GM20000 (cell line): ENCODE measurements around the gene NRSN1.

ENCODE experiments used
- DNase-seq: peaks from one replicate; pipeline ENCODE4 v3.0.0; 2012; ENCODE audit warnings: low spot score
- CTCF ChIP-seq: IDR thresholded peaks from 2 replicates; pipeline ENCODE4 v1.5.1; 2012; ENCODE audit warnings: mild to moderate bottlenecking, control low read depth; ENCODE audit errors: extremely low read depth, missing control alignments

NRSN1 gene

GRCh38 chr6:24110417-24110816 lies 15.6 kb upstream of the NRSN1 start:
- no peak for TF ChIP-seq CTCF
- no peak for DNase-seq

GRCh38 chr6:24113891-24114290 lies 12.1 kb upstream of the NRSN1 start:
- DNase-seq = no peak
- no peak for TF ChIP-seq CTCF

- no peak for TF ChIP-seq CTCF
- no peak for DNase-seq
These were observed 9.0 kb upstream of the NRSN1 start for GRCh38 chr6:24117021-24117420.

GRCh38 chr6:24122139-24122538 lies 3.9 kb upstream of the NRSN1 start:
- TF ChIP-seq CTCF = no peak
- DNase-seq = no peak

- DNase-seq = peak; percentile 72
These were observed 674 bp downstream of the NRSN1 start for GRCh38 chr6:24126586-24127192.

GRCh38 chr6:24127316-24127715 lies 1.3 kb downstream of the NRSN1 start:
- no peak for DNase-seq
- TF ChIP-seq CTCF = no peak

More at GRCh38 chr6:24126586-24127192, 674 bp downstream of the NRSN1 start:
- no peak for TF ChIP-seq CTCF

- DNase-seq = no peak
- TF ChIP-seq CTCF = no peak
These were observed 5.7 kb downstream of the NRSN1 start for GRCh38 chr6:24131751-24132150.
